Right cardiac atrium (tissue), 5 donors: Measurements from ENCODE around the gene GPS2. TPM values are rescaled to one million over a fixed set of nuclear protein-coding genes. Genes with fewer than 3 reads are reported as not detected.
"Not testable (repeated sequence)": the region's sequence is repeated elsewhere in the genome, so short reads cannot be mapped to it uniquely, and the experiment has no call there.

Experiments
- ATAC-seq, 2 donors: fragments of 200-7000 bp; cut with Tn5 transposase; one replicate each; pipeline versions ENCODE4 v1.8.0 to v1.9.1; 2020; ENCODE audit warnings: moderate library complexity in 2 of 2, mild to moderate bottlenecking in 1 of 2
- DNase-seq, 3 donors: peaks; one replicate each; pipeline ENCODE4 v3.0.0-alpha.2; 2020
- H3K27ac ChIP-seq: one replicate; pipeline ENCODE4 v1.5.1; 2013; ENCODE audit warnings: mild to moderate bottlenecking, low read length, control low read depth, moderate library complexity
- H3K27me3 ChIP-seq: one replicate; pipeline ENCODE4 v1.6.1; 2013; ENCODE audit not compliant: control insufficient read depth, insufficient read depth
- H3K4me1 ChIP-seq: one replicate; pipeline ENCODE4 v1.6.1; 2013; ENCODE audit warnings: low read length; ENCODE audit not compliant: control insufficient read depth, insufficient read depth
- H3K4me3 ChIP-seq: one replicate; pipeline ENCODE4 v1.5.1; 2013; ENCODE audit warnings: low read length, control low read depth
- H3K9me3 ChIP-seq: one replicate; pipeline ENCODE4 v1.6.1; 2013; ENCODE audit warnings: low read length; ENCODE audit not compliant: control insufficient read depth
- WGBS: extraction: QIAGEN DNeasy Blood & Tissue Kit; methylation state at CpG from one replicate; pipeline ENCODE4 v1.1.7; 2013; 5-methylcytosine and 5-hydroxymethylcytosine counted together
- intact Hi-C, 4 donors: fragments of 100-400 bp; cut with DNase I; formaldehyde crosslinking; loops; one replicate each; pipeline versions ENCODE4 v1.11.0 to v1.14.0; 2022 to 2023
- polyA plus RNA-seq: library from polyadenylated mRNA; stranded (reverse); fragments of 200-250 nt; gene quantifications from one replicate; pipeline ENCODE4 v1.2.3, GENCODE V29; 2013
- total RNA-seq, 4 donors: library from RNA; stranded (reverse); fragmentation: NEBNext Ultra II Directional; extraction: Animal tissue kit (Norgen Biotek cat#: 25700); gene quantifications; one replicate each; pipeline ENCODE4 v1.2.1, GENCODE V29; 2021
- donor health status: healthy with polysubstance abuse.
- donor health status: DM: no; HTN: yes; CAD: no.
- donor health status: DM: no; HTN: no; CAD: no.
- donor health status: DM: no; HTN: yes; CAD: no; lungs with severe emphysema.
- donor health status: DM: yes; HTN: yes; CAD: no.

The GPS2 gene
- total and polyA plus RNA-seq, 5 donors: 65.0 to 76.1 (median 66.5) TPM

- DNase-seq (no peak), ATAC-seq (no peak)
- H3K27ac ChIP-seq: no peak overlapping the region
- no peaks in the 10 kb centered on the region for H3K9me3 ChIP-seq
- H3K4me1 ChIP-seq: no peaks in the 10 kb centered on the region
- WGBS: 74% methylated on average over 2 of the region's 2 CpGs
- H3K27me3 ChIP-seq: no peaks in the 10 kb centered on the region
- H3K4me3 ChIP-seq: no peak overlapping the region
- intact Hi-C loops: loop anchor here in 2 of 4 donors (10.0 kb wide), 2 partner anchors 45 to 55 kb away; partner anchors contain the start of genes SLC2A4 (in 1 of the 2) and YBX2 (in 1 of the 2)
Observed at GRCh38 chr17:7340179-7340578, 25.0 kb upstream of the GPS2 start.

- ATAC-seq, H3K9me3 ChIP-seq, DNase-seq, H3K4me3 ChIP-seq, H3K4me1 ChIP-seq, H3K27me3 ChIP-seq, H3K27ac ChIP-seq, intact Hi-C loops: not testable (repeated sequence)
- WGBS: 72% methylated on average over 7 of the region's 7 CpGs
Observed at GRCh38 chr17:7337600-7337999, 22.4 kb upstream of the GPS2 start.

GRCh38 chr17:7336240-7337175, 21.3 kb upstream of the GPS2 start, which contains the start of gene ACAP1:
ACAP1 (plus strand) TSS chr17:7336529; CDS start chr17:7336735, 206 bp downstream.
- WGBS: 47% methylated on average over 17 of the region's 17 CpGs
- no peaks in the 10 kb centered on the region for H3K27me3 ChIP-seq
- peak in 2 of 3 donors; percentile 75 to 83 for DNase-seq
- H3K4me3 ChIP-seq: no peak within 1 kb of the TSS
- no peak within 1 kb of the TSS for H3K27ac ChIP-seq
- no peaks in the 10 kb centered on the region for H3K9me3 ChIP-seq
- intact Hi-C loops: no loop called here
- no peaks in the 10 kb centered on the region for H3K4me1 ChIP-seq
- peak; percentile 33 to 54 for ATAC-seq

- H3K27ac ChIP-seq, H3K27me3 ChIP-seq, ATAC-seq, H3K9me3 ChIP-seq, DNase-seq, intact Hi-C loops, H3K4me3 ChIP-seq, H3K4me1 ChIP-seq: not testable (repeated sequence)
- 83% methylated on average over 13 of the region's 13 CpGs for WGBS
Observed at GRCh38 chr17:7335765-7336164, 20.6 kb upstream of the GPS2 start.

GRCh38 chr17:7334938-7335538, 19.9 kb upstream of the GPS2 start:
- intact Hi-C loops: no loop called here
- WGBS: 90% methylated on average over 3 of the region's 3 CpGs
- H3K27me3 ChIP-seq: no peaks in the 10 kb centered on the region
- H3K4me3 ChIP-seq: no peak overlapping the region
- H3K27ac ChIP-seq: no peak overlapping the region
- H3K4me1 ChIP-seq: no peaks in the 10 kb centered on the region
- H3K9me3 ChIP-seq: no peaks in the 10 kb centered on the region
- DNase-seq (peak in 1 of 3 donors; percentile 30), ATAC-seq (no peak)

GRCh38 chr17:7332600-7333069, 17.5 kb upstream of the GPS2 start:
- H3K4me1 ChIP-seq, H3K27me3 ChIP-seq, intact Hi-C loops, H3K9me3 ChIP-seq, H3K27ac ChIP-seq, H3K4me3 ChIP-seq, ATAC-seq: not testable (repeated sequence)
- WGBS: 43% methylated on average over 14 of the region's 14 CpGs
- peak in 1 of 3 donors; percentile 24 for DNase-seq

- intact Hi-C loops: no loop called here
- H3K27ac ChIP-seq: no peak overlapping the region
- 55% methylated on average over 7 of the region's 7 CpGs for WGBS
- no peaks in the 10 kb centered on the region for H3K27me3 ChIP-seq
- no peak overlapping the region for H3K4me3 ChIP-seq
- DNase-seq: peak in 1 of 3 donors; percentile 30
- H3K9me3 ChIP-seq: no peaks in the 10 kb centered on the region
- no peaks in the 10 kb centered on the region for H3K4me1 ChIP-seq
- no peak for ATAC-seq
Observed at GRCh38 chr17:7332111-7332510, 17.0 kb upstream of the GPS2 start.

GRCh38 chr17:7330638-7331015, 15.5 kb upstream of the GPS2 start:
- H3K4me1 ChIP-seq: no peaks in the 10 kb centered on the region
- H3K27me3 ChIP-seq: no peaks in the 10 kb centered on the region
- no peak for DNase-seq
- ATAC-seq: no peak
- H3K4me3 ChIP-seq: peak overlapping the region; percentile 69
- 66% methylated on average over 13 of the region's 13 CpGs for WGBS
- H3K27ac ChIP-seq: peak overlapping the region; percentile 72
- no peaks in the 10 kb centered on the region for H3K9me3 ChIP-seq
- intact Hi-C loops: no loop called here

GRCh38 chr17:7329997-7330637, 15.0 kb upstream of the GPS2 start:
- intact Hi-C loops: no loop called here
- peak; percentile 74 to 81 for ATAC-seq
- no peaks in the 10 kb centered on the region for H3K9me3 ChIP-seq

GRCh38 chr17:7329374-7329996, 14.3 kb upstream of the GPS2 start:
- intact Hi-C loops: no loop called here
- ATAC-seq (peak; percentile 90 to 91), DNase-seq (peak; percentile 99 to 100 (median 99))
- Histone ChIP-seq H3K27me3 (no peaks in the 10 kb centered on the region), H3K4me3 (peak overlapping the region; percentile 69), H3K9me3 (no peaks in the 10 kb centered on the region), H3K27ac (peak overlapping the region; percentile 89), H3K4me1 (no peaks in the 10 kb centered on the region)
- WGBS: under 1% methylated on average over 43 of the region's 43 CpGs

More at GRCh38 chr17:7329997-7330637, 15.0 kb upstream of the GPS2 start:
- no peaks in the 10 kb centered on the region for H3K4me1 ChIP-seq
- H3K27me3 ChIP-seq: no peaks in the 10 kb centered on the region
- H3K27ac ChIP-seq: peak overlapping the region; percentile 89
- peak; percentile 79 to 91 (median 90) for DNase-seq
- under 1% methylated on average over 34 of the region's 34 CpGs for WGBS
- peak overlapping the region; percentile 69 for H3K4me3 ChIP-seq
